ENCODE results near the gene PEX26. TPM values are rescaled to one million over a fixed set of nuclear protein-coding genes. Genes with fewer than 3 reads are reported as not detected.
"Not testable (repeated sequence)": the region's sequence is repeated elsewhere in the genome, so short reads cannot be mapped to it uniquely, and the experiment has no call there.

Gene PEX26
- total RNA-seq, 1 donor, result 21.6 TPM

DNA sequence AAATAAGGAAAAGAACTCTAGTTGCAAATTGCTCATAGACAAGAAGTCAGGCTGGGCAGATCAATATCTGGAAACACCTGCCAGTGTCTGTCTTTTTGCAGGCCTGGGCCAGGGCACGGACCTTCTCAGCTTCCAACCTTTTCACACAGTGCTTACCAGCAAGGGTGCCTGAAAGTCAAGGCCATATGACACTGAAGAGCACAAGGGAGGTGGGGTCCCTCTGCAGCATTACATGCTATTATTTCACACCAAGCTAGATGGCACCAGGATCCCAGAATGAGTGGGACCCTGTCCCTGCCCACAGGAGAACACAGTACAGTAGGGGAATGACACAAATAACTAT, 5.9 kb upstream of the PEX26 start:
- TF ChIP-seq, protein P1, sequence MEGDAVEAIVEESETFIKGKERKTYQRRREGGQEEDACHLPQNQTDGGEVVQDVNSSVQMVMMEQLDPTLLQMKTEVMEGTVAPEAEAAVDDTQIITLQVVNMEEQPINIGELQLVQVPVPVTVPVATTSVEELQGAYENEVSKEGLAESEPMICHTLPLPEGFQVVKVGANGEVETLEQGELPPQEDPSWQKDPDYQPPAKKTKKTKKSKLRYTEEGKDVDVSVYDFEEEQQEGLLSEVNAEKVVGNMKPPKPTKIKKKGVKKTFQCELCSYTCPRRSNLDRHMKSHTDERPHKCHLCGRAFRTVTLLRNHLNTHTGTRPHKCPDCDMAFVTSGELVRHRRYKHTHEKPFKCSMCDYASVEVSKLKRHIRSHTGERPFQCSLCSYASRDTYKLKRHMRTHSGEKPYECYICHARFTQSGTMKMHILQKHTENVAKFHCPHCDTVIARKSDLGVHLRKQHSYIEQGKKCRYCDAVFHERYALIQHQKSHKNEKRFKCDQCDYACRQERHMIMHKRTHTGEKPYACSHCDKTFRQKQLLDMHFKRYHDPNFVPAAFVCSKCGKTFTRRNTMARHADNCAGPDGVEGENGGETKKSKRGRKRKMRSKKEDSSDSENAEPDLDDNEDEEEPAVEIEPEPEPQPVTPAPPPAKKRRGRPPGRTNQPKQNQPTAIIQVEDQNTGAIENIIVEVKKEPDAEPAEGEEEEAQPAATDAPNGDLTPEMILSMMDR (IDR thresholded peaks at IDR 0.05; ENCODE audit: insufficient read depth, low read depth, low read length), result no peak
- no peak for DNase-seq (ENCODE audit: low read depth)
- H3K4me3 ChIP-seq (ENCODE audit: low read depth, low read length), result no peak overlapping the region

DNA sequence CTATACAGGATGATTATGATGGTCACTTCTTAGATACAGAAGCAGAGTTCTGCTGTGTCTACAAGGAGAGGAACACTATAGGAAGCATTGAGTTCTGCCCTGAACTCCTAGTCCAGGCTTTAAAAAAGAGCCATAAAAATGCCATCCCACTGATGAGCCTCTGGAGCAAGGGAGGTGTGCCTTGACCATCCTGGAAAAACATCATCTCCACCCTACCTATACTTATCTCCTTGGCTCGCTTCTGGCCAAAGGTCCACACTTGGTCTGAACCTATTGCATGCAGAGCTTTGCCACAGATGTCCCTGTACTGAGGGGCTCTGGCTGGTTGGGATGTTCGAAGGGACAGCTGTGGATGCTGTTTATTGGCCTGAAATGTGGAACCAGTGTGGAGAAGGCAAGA, 4.3 kb upstream of the PEX26 start:
- no peak overlapping the region for H3K4me3 ChIP-seq (ENCODE audit: low read depth, low read length)
- DNase-seq (ENCODE audit: low read depth), result no peak
- TF ChIP-seq, protein P1 (IDR thresholded peaks at IDR 0.05; ENCODE audit: insufficient read depth, low read depth, low read length), result no peak

DNA sequence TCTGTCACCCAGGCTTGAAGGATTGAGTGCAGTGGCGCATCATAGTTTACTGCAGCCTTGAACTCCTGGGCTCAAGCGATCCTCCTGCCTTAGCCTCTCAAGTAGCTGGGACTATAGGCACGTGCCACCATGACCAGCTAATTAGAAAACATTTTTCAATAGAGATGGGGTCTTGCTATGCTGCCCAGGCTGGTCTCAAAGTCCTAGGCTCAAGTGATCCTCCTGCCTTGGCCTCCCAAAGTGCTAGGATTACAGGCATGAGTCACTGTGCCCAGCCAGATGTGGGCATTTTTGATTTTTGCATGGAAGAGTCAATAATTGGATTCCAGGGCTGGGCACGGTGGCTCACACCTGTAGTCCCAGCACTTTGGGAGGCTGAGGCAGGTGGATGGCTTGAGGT, 3.9 kb upstream of the PEX26 start:
- DNase-seq (ENCODE audit: low read depth), result not testable (repeated sequence)

DNA sequence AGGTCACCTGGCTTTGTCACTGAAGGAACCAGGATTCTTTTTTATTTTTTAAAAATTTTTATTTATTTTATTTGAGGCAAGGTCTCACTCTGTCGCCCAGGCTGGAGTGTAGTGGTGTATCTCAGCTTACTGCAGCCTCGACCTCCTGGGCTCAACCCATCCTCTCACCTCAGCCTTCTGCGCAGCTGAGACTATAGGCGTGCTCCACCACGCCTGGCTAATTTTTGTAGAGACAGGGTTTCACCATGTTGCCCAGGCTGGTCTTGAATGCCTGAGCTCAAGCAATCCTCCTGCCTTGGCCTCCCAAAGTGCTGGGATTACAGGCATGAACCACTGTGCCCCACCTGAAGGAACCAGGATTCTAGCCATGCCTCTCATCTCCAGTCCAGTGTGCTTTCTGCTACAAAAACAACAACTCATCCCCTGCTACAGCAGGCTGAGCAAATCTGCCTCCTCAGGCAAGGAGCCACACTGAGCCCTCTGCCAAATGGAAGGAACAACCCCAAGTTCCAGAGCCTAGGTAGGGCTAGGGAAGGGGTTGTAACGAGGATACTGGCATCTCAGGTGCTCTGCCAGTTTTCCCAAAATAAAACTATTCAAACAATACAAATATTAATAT, 2.6 kb upstream of the PEX26 start:
- H3K4me3 ChIP-seq (ENCODE audit: low read depth, low read length), result no peak overlapping the region
- no peak for DNase-seq (ENCODE audit: low read depth)
- TF ChIP-seq, protein P1 (IDR thresholded peaks at IDR 0.05; ENCODE audit: insufficient read depth, low read depth, low read length), result no peak

More for the DNA sequence above, 3.9 kb upstream of the PEX26 start:
- H3K4me3 ChIP-seq (ENCODE audit: low read depth, low read length), result not testable (repeated sequence)

DNA sequence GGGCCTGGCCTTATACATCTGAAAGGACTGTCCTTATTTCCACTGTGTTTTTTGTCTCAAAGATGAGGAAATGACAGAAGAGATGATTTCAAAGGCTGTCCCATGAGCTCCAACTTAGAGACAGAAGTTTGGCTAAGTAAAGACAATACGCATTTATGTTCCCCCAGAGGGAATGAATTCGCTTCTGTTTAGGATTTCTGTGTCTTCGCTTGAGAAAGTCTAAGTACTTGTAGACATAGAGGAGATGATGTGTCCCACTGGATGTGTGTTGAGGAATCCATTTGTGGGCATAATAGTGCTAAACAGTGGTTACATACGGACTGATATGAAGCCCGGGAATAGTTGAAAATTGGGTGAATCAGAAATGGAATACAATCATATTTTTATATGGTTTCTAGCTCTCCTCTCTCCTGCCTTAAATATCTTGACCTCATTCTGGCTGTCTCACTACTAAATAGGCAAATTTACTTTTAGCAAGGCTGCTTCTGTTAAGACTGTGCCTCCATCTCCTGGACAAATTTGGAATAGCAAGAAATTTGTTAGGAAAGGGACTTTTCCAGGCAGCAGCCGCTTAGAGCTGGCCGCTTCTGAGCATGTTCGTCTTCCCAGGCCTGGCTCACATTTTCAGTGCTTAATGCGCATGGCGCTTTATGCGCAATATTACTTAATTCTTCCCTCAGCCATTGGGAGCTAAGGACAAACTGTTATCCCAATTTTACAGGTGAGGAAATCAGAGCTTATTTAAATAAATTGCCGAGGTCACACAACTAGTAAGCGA, 1.9 kb upstream of the PEX26 start:
- TF ChIP-seq, protein P1 (IDR thresholded peaks at IDR 0.05; ENCODE audit: insufficient read depth, low read depth, low read length), result peak; percentile 88
- H3K4me3 ChIP-seq (ENCODE audit: low read depth, low read length), result no peak overlapping the region
- DNase-seq (ENCODE audit: low read depth), result peak; percentile 93

DNA sequence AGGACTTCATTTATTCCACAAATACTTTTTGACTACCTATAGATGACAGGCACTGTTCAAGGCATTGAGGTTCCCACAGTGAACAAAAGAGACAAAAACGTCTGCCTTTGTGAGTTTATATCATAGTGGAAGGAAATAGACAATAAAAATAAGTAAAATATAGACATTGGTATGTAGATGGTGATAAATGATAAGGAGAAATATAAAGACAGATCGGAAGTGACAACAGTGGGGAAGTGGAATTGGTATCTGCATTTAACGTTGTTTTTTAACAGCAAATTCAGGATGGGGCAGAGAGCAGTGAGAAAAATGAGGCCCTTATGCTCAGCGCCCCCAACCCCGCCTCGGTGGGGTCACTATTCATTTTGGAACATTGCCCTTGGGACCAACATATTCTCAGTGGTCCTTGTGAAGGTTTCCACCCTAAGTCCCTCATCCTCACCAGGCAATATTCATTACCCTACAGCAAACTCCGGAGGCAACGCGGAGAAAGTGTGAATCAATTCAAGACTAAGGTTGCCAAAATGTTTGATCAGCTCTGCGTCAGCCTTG, 627 bp upstream of the PEX26 start:
- TF ChIP-seq, protein P1 (IDR thresholded peaks at IDR 0.05; ENCODE audit: insufficient read depth, low read depth, low read length), result no peak
- no peak for DNase-seq (ENCODE audit: low read depth)
- peak overlapping the region; percentile 92 for H3K4me3 ChIP-seq (ENCODE audit: low read depth, low read length)

DNA sequence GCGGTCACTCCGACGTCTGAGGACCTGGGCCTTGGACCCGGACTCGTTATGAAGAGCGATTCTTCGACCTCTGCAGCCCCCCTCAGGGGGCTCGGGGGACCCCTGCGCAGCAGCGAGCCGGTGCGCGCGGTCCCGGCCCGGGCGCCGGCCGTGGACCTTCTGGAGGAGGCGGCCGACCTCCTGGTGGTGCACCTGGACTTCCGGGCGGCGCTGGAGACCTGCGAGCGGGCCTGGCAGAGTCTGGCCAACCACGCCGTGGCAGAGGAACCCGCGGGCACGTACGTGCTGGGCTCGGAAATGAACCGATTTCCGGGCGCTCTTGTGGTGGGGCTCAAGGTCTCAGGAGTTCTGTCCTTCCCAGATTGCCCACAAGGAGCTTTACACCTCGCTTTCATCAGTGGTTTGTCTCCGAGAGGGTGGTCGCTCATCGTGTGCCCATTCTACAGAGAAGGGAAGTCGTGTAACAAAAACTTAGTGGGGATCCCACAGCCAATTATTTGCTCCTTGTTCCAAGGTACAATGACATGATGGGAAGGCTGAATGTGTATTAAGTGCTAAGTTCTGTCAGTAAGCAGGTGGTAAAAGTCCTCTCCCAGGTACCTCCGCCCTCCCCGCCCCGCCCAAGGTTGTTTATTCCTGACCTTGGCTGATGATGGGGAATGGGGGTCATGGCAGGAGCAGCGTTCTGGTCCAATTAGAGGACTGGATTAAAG, 695 bp downstream of the PEX26 start:
- TF ChIP-seq, protein P1 (IDR thresholded peaks at IDR 0.05; ENCODE audit: insufficient read depth, low read depth, low read length), result no peak
- peak overlapping the region; percentile 92 for H3K4me3 ChIP-seq (ENCODE audit: low read depth, low read length)
- DNase-seq (ENCODE audit: low read depth), result peak; percentile 36
